CD4-positive, alpha-beta T cell treated with Interleukin-6 at 100 ng/mL for 8 hours (primary cell): ENCODE measurements around the gene ZNF217.
A peak's percentile ranks its signal among the peaks of the same experiment; 100 is the strongest.
"Not testable (repeated sequence)": the region's sequence is repeated elsewhere in the genome, so short reads cannot be mapped to it uniquely, and the experiment has no call there.

ENCODE experiments used
- DNase-seq: peaks from one replicate; pipeline ENCODE4 v3.0.0-alpha.2; 2020; ENCODE audit warnings: mixed read lengths, low spot score

ZNF217 gene

GRCh38 chr20:53568351-53568750, 25.3 kb downstream of the ZNF217 start:
- DNase-seq = no peak

GRCh38 chr20:53567379-53567917, 26.2 kb downstream of the ZNF217 start:
- no peak for DNase-seq

- DNase-seq = not testable (repeated sequence)
Observed at GRCh38 chr20:53566623-53567022, 27.0 kb downstream of the ZNF217 start.

- no peak for DNase-seq
Observed at GRCh38 chr20:53565254-53565653, 28.4 kb downstream of the ZNF217 start.

- not testable (repeated sequence) for DNase-seq
Observed at GRCh38 chr20:53562104-53562764, 31.4 kb downstream of the ZNF217 start.

GRCh38 chr20:53561505-53561904, 32.1 kb downstream of the ZNF217 start:
- no peak for DNase-seq

- no peak for DNase-seq
Observed at GRCh38 chr20:53559816-53560215, 33.8 kb downstream of the ZNF217 start.

- DNase-seq = no peak
Observed at GRCh38 chr20:53557130-53557529, 36.5 kb downstream of the ZNF217 start.

GRCh38 chr20:53556267-53556897, 37.3 kb downstream of the ZNF217 start:
- DNase-seq = no peak

- DNase-seq = no peak
Observed at GRCh38 chr20:53555816-53556215, 37.8 kb downstream of the ZNF217 start.

GRCh38 chr20:53555081-53555480, 38.6 kb downstream of the ZNF217 start:
- no peak for DNase-seq

- not testable (repeated sequence) for DNase-seq
Observed at GRCh38 chr20:53552572-53552893, 41.1 kb downstream of the ZNF217 start.

GRCh38 chr20:53551719-53552571, 41.7 kb downstream of the ZNF217 start:
- DNase-seq = not testable (repeated sequence)

GRCh38 chr20:53550280-53551187, 43.1 kb downstream of the ZNF217 start:
- DNase-seq = no peak

- DNase-seq = peak; percentile 24
Observed at GRCh38 chr20:53547664-53548239, 45.9 kb downstream of the ZNF217 start.

GRCh38 chr20:53539516-53539915, 54.1 kb downstream of the ZNF217 start:
- no peak for DNase-seq

GRCh38 chr20:53536382-53536781, 57.3 kb downstream of the ZNF217 start:
- DNase-seq = not testable (repeated sequence)

- DNase-seq = no peak
Observed at GRCh38 chr20:53535878-53536277, 57.8 kb downstream of the ZNF217 start.

- no peak for DNase-seq
Observed at GRCh38 chr20:53534037-53534436, 59.6 kb downstream of the ZNF217 start.

- no peak for DNase-seq
Observed at GRCh38 chr20:53533500-53533899, 60.1 kb downstream of the ZNF217 start.

- not testable (repeated sequence) for DNase-seq
Observed at GRCh38 chr20:53532654-53533312, 60.9 kb downstream of the ZNF217 start.
